Right cardiac atrium (tissue), 5 donors: ENCODE measurements around the gene TPST1. TPM values are rescaled to one million over a fixed set of nuclear protein-coding genes. Genes with fewer than 3 reads are reported as not detected.

Experiments used
- polyA plus RNA-seq: library from polyadenylated mRNA; stranded (reverse); fragments of 200-250 nt; gene quantifications from one replicate; pipeline ENCODE4 v1.2.3, GENCODE V29; 2013
- total RNA-seq, 4 donors: library from RNA; stranded (reverse); fragmentation: NEBNext Ultra II Directional; extraction: Animal tissue kit (Norgen Biotek cat#: 25700); gene quantifications; one replicate each; pipeline ENCODE4 v1.2.1, GENCODE V29; 2021
- donor health status: healthy with polysubstance abuse.
- donor health status: DM: no; HTN: yes; CAD: no.
- donor health status: DM: no; HTN: no; CAD: no.
- donor health status: DM: no; HTN: yes; CAD: no; lungs with severe emphysema.
- donor health status: DM: yes; HTN: yes; CAD: no.

Gene TPST1
- total and polyA plus RNA-seq, 5 donors = 5.1 to 9.9 (median 7.4) TPM

Other genes with a start within 250 kb of the TPST1 start
- gene GUSB, start 223.1 kb upstream of the TPST1 start, total RNA-seq = 10 to 100 TPM; 23.3 to 27.2 (median 25.2) TPM
- 21.5 TPM for gene GUSB, start 223.1 kb upstream of the TPST1 start, polyA plus RNA-seq
- gene ASL, start 129.5 kb upstream of the TPST1 start, total RNA-seq = 10 to 100 TPM in 3 of 4 donors, 1 to 10 TPM in 1; 9.6 to 13.8 (median 11.2) TPM
- 11.2 TPM for gene ASL, start 129.5 kb upstream of the TPST1 start, polyA plus RNA-seq
- 10 to 100 TPM; 28.3 to 31.5 (median 28.9) TPM for gene CRCP, start 90.5 kb upstream of the TPST1 start, total RNA-seq
- 18.7 TPM for gene CRCP, start 90.5 kb upstream of the TPST1 start, polyA plus RNA-seq